Thyroid gland (tissue), 4 donors: Measurements from ENCODE around the gene SDS.

ENCODE experiments used
- CTCF ChIP-seq, 6 experiments: fragments of 200-600 bp in 3 of 6; fragments of 450-650 bp in 3 of 6; sonication (generic) in 3 of 6; IDR thresholded peaks; one replicate each; pipeline ENCODE4 v1.5.1; 2016 to 2019; ENCODE audit warnings: antibody characterized with exemption in 6 of 6, mild to moderate bottlenecking in 2 of 6, inconsistent platforms in 1 of 6, moderate library complexity in 1 of 6
- POLR2A ChIP-seq, 2 donors: fragments of 450-650 bp; IDR thresholded peaks; one replicate each; pipeline ENCODE4 v1.6.1; 2017; ENCODE audit warnings: antibody characterized with exemption in 2 of 2, mild to moderate bottlenecking in 2 of 2, moderate library complexity in 1 of 2

GRCh38 chr12:113359939-113360748, 43.5 kb downstream of the SDS start:
- TF ChIP-seq CTCF (IDR thresholded peaks at IDR 0.05) = no peak
- TF ChIP-seq POLR2A (IDR thresholded peaks at IDR 0.05) = no peak
